ENCODE data around the gene TNFRSF12A. TPM values are rescaled to one million over a fixed set of nuclear protein-coding genes. Genes with fewer than 3 reads are reported as not detected.
A peak's percentile ranks its signal among the peaks of the same experiment; 100 is the strongest.

Gene TNFRSF12A
- total RNA-seq, 1 experiment from 2014 or later = 62.5 TPM

- H3K9me3 Mint-ChIP-seq (ENCODE audit: unreplicated experiment) = no peaks in the 10 kb centered on the region
- Histone ChIP-seq H3K36me3 (ENCODE audit: control insufficient read depth, insufficient read depth, low read length) (no peaks in the 10 kb centered on the region), H3K9me3 (no peaks in the 10 kb centered on the region), H3K27me3 (replicated peaks; ENCODE audit: control insufficient read depth, insufficient read depth, low read length) (no peaks in the 10 kb centered on the region), H3K4me1 (no peaks in the 10 kb centered on the region), H3K4me3 (ENCODE audit: low read depth, low read length) (no peak overlapping the region)
- peaks cover under 1% of the 10 kb centered on the region for H3K36me3 Mint-ChIP-seq (ENCODE audit: insufficient read depth, unreplicated experiment)
- no peak overlapping the region for H3K27ac Mint-ChIP-seq (ENCODE audit: unreplicated experiment)
- intact Hi-C loops (cut with micrococcal nuclease; ENCODE audit: unreplicated experiment) = no loop called here
- CTCF ChIA-PET = interaction anchor here (0.9 kb wide), 1 partner anchor 11 kb away, joined by 4 read pairs; no protein-coding TSS in a partner anchor
- no peak overlapping the region for H3K4me3 Mint-ChIP-seq (ENCODE audit: unreplicated experiment)
- BruUV-seq (replicated peaks) = no TSS peak
- POLR2A ChIA-PET = interaction anchor here (0.6 kb wide), 1 partner anchor 71 kb away, joined by 3 read pairs; no protein-coding TSS in a partner anchor
- DNase-seq = no peak
- H3K27me3 Mint-ChIP-seq (ENCODE audit: insufficient read depth, unreplicated experiment) = no peaks in the 10 kb centered on the region
- H3K4me1 Mint-ChIP-seq (ENCODE audit: low read depth, unreplicated experiment) = no peaks in the 10 kb centered on the region
- TF ChIP-seq CTCF (IDR thresholded peaks at IDR 0.05; ENCODE audit: insufficient read depth in 1 of 2, low read depth in 1 of 2, low read length in 1 of 2, severe bottlenecking in 1 of 2, unreplicated experiment in 1 of 2) = no peak
These were observed 18.7 kb downstream of the TNFRSF12A start for GRCh38 chr16:3038896-3039295.

- DNase-seq = no peak
- no peak overlapping the region for H3K4me3 ChIP-seq (ENCODE audit: low read depth, low read length)
- ChIA-PET CTCF (interaction anchor here (0.8 to 1.1 kb wide), 3 partner anchors 11 to 16 kb away, joined by 3 to 4 read pairs (median 4); no protein-coding TSS in a partner anchor), POLR2A (interaction anchor here (0.6 kb wide), 1 partner anchor 62 kb away, joined by 3 read pairs; the partner anchor contains the start of gene PKMYT1)
- H3K9me3 ChIP-seq = no peaks in the 10 kb centered on the region
- H3K9me3 Mint-ChIP-seq (ENCODE audit: unreplicated experiment) = no peaks in the 10 kb centered on the region
- TF ChIP-seq CTCF (IDR thresholded peaks at IDR 0.05; ENCODE audit: insufficient read depth in 1 of 2, low read depth in 1 of 2, low read length in 1 of 2, severe bottlenecking in 1 of 2, unreplicated experiment in 1 of 2) = no peak
- H3K4me3 Mint-ChIP-seq (ENCODE audit: unreplicated experiment) = no peak overlapping the region
- H3K27me3 Mint-ChIP-seq (ENCODE audit: insufficient read depth, unreplicated experiment) = peaks cover 4% of the 10 kb centered on the region
- H3K4me1 Mint-ChIP-seq (ENCODE audit: low read depth, unreplicated experiment) = no peaks in the 10 kb centered on the region
- no peaks in the 10 kb centered on the region for H3K36me3 ChIP-seq (ENCODE audit: control insufficient read depth, insufficient read depth, low read length)
- H3K36me3 Mint-ChIP-seq (ENCODE audit: insufficient read depth, unreplicated experiment) = no peaks in the 10 kb centered on the region
- no peak overlapping the region for H3K27ac Mint-ChIP-seq (ENCODE audit: unreplicated experiment)
- H3K27me3 ChIP-seq (replicated peaks; ENCODE audit: control insufficient read depth, insufficient read depth, low read length) = no peaks in the 10 kb centered on the region; the same call in 1 of the 2 replicates
- H3K4me1 ChIP-seq = no peaks in the 10 kb centered on the region
- no TSS peak for BruUV-seq (replicated peaks)
- intact Hi-C loops (cut with micrococcal nuclease; ENCODE audit: unreplicated experiment) = no loop called here
These were observed 22.2 kb downstream of the TNFRSF12A start for GRCh38 chr16:3042376-3042775.

DNA sequence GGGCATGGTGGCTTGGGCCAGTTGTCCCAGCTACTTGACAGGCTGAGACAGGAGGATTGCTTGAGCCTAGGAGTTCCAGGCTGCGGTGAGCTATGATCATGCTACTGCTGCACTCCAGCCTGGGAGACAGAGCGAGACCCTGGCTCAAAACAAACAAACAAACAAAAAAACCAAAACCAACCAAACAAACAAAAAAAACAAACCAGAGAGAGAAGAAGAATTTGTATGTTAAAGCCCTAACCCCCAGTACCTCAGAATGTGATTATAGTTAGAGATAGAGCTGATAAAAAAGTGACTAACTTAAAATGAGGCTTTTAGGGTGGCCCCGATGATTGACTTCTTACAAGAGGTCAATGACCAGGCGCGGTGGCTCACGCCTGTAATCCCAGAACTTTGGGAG, 24.5 kb downstream of the TNFRSF12A start:
- Mint-ChIP-seq H3K36me3 (ENCODE audit: insufficient read depth, unreplicated experiment) (no peaks in the 10 kb centered on the region), H3K9me3 (ENCODE audit: unreplicated experiment) (no peaks in the 10 kb centered on the region), H3K4me3 (ENCODE audit: unreplicated experiment) (peak overlapping the region; percentile 61), H3K27ac (ENCODE audit: unreplicated experiment) (no peak overlapping the region), H3K27me3 (ENCODE audit: insufficient read depth, unreplicated experiment) (peaks cover 4% of the 10 kb centered on the region), H3K4me1 (ENCODE audit: low read depth, unreplicated experiment) (no peaks in the 10 kb centered on the region)
- TF ChIP-seq CTCF (IDR thresholded peaks at IDR 0.05; ENCODE audit: insufficient read depth in 1 of 2, low read depth in 1 of 2, low read length in 1 of 2, severe bottlenecking in 1 of 2, unreplicated experiment in 1 of 2) = no peak
- Histone ChIP-seq H3K9me3 (no peaks in the 10 kb centered on the region), H3K27me3 (replicated peaks; ENCODE audit: control insufficient read depth, insufficient read depth, low read length) (no peaks in the 10 kb centered on the region; the same call in 1 of the 2 replicates), H3K4me3 (ENCODE audit: low read depth, low read length) (no peak overlapping the region), H3K36me3 (ENCODE audit: control insufficient read depth, insufficient read depth, low read length) (no peaks in the 10 kb centered on the region), H3K4me1 (no peaks in the 10 kb centered on the region)
- DNase-seq = no peak
- CTCF ChIA-PET = interaction anchor here (1.5 kb wide), 1 partner anchor 13 kb away, joined by 4 read pairs; no protein-coding TSS in a partner anchor
- POLR2A ChIA-PET = no interaction called here
- no TSS peak for BruUV-seq (replicated peaks)
- intact Hi-C loops (cut with micrococcal nuclease; ENCODE audit: unreplicated experiment) = no loop called here

Data from Caco-2 (cell line).